HG03108 (cell line): ENCODE measurements around the gene FOXG1.

Source experiments
- ATAC-seq: cut with Tn5 transposase; IDR thresholded peaks from one replicate; pipeline ENCODE4 v1.9.1; 2021; ENCODE audit warnings: moderate library complexity; ENCODE audit not compliant: unreplicated experiment

Gene FOXG1

DNA sequence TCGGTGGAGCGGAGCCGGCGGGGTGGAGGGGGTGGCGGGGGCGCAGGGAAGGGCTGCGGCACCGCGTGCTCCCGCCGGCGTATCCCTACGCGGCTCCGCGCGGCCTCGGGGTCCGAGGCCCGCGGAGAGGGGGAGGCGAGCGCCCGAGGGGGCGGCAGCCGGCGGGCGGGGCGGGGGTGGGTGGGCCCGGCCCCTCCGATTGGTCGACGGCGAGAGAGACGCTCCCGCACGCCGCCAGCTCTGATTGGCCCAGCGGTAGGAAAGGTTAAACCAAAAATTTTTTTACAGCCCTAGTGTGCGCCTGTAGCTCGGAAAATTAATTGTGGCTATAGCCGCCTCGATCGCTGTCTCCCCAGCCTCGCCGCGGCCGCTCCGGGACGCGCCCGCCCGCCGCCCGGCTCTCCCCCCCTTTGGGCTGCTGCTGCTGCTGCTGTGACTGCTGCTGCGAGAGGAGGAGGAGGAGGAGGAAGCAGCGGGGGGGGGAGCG lies at the start of gene FOXG1:
TSS of gene FOXG1 (plus strand) at position 319 of the 487 bp plus-strand sequence. CDS start 493 bp downstream, outside the sequence.
- ATAC-seq, result no peak

DNA sequence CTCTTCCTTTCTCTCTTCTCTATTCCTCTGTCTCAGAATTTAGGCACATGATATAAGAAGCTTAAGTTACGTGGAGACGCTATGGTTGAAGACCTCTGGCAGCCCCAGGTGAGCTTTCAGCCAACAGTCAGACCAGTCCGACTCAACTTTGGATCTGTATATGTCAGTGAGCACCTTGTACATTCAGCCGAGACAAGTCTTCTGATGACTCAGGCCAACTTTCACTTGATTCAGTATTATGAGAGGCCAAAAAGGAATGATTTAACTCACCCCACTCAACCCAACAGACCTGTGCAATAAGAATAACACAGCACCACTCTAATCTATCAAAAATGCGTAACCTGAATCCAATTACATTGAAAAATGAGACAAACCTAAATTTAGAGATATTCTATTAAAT lies 47.5 kb upstream of the FOXG1 start:
- ATAC-seq, result no peak

DNA sequence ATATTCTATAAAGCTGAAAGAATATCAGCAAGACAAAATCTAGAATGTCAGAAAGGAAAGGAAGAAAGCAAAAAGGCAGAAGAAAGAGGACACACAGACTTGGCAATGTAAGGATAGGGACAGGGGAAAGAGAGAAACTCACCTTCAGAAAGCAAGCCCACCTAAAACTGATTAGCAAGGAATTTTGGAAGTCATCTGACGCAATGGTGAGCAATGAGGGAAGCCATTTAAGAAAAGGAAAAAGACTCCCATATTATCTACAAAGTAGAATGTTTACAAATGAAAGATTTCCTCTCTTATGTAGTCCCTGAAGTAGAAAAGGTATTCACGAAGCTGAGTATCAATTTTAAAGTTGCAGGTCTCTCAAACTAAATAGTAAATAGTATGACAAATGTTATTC lies 35.2 kb upstream of the FOXG1 start:
- no peak for ATAC-seq

DNA sequence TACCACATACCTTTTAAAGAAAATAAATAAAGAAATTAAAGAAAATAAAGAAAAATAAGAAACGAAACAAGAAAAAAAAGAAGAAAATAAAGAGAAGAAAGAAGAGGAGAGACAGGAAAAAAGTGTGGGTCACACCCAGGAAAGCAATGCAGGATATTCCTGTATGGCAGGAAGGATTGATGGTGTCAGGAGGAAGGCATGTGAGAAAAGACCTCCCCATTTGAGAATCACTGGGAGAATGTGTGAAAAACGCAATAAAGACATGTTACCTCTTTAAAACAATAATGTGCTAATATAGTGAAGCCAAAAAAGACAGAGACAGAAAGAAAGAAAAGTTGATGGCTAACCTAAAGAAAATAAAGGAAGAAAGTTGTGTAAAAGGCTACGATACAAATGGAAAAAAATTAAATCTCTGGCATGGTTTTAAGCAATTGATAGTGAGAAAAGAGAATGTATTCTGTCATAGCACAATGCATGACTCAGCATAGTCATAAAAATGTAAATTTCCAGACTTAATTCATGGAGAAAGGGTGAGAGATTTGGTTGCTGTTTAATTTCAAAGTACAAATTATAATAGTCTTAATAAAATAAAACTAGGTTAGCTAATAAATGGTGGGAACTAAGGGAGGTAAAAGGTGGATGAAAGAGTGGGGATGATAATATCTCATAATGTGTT lies 24.3 kb upstream of the FOXG1 start:
- ATAC-seq, result no peak

DNA sequence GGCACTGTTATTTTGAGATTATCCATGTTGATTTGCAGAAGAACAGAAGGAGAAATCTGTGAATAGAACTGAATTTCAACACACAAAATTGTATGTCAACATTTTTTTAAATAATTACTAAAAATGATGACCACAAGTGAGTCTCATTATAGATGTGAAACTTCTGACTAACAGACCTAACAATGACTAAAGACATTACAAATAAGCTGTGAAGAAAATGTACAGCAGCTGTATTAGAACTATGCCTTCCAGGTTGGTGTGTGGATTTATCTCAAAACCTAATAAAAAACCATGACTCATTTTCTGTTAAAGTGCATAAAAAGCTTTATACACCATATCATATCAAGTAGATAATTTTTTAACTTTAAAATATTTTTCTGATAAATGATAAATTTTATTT lies 22.5 kb upstream of the FOXG1 start:
- no peak for ATAC-seq

DNA sequence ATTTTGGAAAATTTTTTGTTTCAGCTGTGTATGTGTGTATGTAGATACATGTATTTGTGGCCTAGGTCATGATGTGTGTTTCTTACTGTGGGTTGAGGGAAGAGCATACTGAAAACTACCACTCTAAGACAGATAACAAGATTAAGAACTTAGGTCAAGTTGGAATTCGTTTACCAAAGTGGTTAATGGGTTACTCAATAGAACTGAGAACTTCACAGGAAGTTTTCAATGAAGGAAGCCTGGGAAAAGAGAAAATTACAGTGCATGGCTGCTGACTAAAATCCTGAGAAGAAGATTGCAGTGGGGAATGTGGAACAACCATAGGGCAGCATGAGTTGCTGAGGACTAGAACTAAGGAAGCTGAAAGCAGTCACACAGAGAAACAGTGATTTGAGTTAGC lies 21.4 kb upstream of the FOXG1 start:
- no peak for ATAC-seq

DNA sequence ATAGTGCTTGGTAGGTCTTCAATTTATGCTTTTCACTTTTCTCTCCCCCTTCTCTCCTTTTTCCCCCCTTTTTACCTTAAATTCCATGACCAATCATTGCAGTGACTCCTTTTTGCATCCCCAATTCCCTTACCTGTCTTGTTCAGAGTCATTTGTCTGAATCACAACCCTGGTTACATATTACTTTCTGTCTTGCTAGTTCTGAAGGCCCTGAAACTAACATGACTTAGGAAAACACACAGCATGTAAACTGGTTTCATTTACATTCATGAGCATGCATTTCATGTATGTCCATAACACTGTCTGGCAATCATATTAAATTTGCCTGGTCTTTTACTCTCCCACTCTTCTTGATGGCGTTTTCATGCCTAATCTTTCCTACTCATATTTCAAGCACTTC lies 20.3 kb upstream of the FOXG1 start:
- ATAC-seq, result no peak

DNA sequence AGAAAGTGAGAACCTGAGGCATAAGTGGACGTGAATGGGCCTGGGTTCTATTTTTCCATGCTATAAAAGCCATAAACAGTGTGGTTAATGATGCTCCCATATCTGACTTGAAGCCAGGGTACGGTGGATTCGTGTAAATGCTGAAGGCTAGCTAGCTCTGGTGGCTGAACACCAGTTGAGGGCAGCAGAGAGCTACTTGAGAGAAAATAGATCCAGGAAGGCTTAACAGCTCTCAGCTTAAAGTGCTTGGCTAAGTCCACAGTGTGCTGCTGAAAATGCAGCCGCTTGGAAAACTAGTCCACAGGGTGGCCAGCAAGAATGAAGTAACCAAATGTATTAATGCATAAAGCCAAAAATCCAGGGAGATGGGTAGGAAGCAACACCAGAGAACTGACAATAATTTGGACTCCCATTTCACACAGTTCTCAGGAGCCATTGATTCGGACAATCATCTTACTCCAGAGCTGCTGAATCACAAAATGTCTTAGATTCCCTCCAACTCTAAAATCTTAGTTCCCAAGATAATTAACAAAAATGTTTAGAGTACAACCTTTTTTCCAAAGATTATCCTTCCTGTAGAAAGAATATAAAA lies 15.0 kb upstream of the FOXG1 start:
- ATAC-seq, result no peak

DNA sequence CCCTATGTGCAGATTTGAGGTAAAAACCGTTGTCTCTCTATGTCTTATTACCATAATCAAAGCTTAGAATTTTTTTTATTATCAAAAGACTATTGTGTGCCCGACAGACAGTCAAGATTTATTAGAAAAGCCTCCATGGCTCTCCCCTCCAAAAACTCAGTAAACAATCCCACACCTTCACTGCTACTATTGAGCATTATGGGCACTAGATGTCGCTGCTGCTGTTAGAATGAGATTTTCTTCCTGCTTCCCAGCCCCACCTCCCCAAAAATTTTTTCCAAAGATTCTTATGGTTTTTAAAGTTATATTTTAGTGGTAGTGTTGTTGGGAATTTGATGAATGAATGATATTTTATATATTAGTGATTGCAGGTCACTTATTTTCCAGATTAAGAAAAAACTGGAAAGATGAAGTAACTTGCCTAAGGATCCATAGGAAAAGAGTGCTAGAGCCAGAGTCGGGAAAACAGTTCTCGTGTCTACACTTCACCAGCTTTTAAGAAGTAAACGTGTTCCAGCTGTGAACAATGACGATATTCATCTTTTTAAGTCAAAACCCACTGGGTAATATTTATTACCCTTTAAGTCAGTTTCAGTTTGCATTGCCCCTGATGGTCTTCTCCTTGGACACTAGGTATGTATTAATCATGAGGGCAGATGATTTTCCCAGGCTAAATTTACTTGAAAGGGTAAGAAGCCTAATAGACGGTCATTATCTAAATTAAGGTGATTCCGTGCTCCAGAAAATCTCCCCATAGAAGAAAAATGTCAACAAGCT lies 12.2 kb upstream of the FOXG1 start:
- no peak for ATAC-seq

DNA sequence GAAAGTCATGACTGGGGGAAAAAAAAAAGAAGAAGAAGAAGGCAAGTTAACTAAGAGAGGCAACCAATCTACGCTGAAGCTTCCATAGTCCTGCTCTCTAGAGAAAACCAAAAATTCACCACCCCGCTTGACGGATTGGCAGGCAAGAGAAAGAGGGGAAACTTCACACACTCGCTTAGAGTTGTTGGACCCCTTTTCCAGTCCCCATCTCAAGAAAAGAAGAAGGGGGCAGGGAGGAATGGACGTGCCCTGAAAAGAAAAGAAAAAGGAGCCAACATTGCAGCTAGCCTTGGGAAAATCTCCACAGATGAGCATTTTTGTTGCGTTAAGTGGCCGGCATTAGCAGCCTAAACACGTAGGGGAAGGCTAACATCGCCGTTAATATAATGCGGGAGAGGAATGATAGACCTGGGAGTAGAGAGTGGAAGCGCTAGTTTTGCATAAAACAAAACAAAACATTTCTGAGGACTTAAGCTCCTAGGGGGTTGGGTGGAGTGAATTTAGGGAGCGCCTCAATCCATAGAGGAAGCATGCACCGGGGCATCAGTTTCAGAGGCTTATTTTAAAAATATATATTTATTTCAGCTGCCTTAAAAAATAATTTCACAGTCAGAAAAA lies 11.3 kb upstream of the FOXG1 start:
- ATAC-seq, result no peak

DNA sequence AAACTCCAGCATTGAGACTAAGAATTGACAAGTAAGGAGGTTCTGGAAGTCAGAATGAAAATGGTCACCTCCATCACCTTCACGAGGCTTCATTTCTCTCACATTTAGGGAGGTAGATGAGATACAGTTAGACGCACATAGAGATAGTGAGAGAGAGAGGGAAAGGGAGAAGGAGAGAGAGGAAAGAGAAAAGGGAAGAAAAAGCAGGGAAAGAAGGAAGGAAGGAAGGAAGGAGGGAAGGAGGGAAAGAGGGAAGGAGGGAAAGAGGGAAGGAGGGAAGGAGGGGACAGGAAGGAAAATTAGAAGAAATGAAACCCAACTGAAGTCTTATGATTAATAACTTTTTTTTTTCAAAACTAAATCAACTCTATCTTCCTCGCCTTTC lies 10.7 kb upstream of the FOXG1 start:
- ATAC-seq, result no peak

DNA sequence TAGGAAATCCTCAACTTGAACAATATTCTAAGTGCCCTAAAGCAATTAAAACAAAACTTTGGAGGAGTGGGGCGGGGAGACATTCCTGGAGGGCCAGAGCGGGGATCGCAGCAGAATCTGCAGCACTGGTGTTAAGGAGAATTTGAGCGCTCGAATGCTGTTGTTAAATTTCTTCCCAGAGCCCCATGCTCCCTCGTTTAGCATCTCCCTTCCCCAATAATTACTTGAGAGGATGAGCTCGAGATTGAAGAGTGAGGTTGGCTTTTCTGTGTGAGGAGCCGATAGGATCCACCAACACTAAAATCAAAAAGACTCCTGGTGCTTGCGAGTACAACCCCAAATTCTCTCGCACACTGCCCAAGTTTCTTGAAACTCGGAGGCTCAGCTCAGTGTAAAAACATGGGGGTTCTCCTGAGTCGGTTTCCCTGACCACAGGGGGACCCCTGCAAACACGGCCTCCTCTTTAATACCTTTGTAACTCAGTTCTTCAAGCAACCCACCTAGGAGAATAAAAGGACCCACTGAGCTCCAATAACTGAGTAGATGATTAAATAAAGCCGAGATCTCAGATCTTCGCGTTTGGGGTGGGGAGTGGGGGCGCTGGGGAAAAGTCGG lies 10.2 kb upstream of the FOXG1 start:
- ATAC-seq, result no peak

DNA sequence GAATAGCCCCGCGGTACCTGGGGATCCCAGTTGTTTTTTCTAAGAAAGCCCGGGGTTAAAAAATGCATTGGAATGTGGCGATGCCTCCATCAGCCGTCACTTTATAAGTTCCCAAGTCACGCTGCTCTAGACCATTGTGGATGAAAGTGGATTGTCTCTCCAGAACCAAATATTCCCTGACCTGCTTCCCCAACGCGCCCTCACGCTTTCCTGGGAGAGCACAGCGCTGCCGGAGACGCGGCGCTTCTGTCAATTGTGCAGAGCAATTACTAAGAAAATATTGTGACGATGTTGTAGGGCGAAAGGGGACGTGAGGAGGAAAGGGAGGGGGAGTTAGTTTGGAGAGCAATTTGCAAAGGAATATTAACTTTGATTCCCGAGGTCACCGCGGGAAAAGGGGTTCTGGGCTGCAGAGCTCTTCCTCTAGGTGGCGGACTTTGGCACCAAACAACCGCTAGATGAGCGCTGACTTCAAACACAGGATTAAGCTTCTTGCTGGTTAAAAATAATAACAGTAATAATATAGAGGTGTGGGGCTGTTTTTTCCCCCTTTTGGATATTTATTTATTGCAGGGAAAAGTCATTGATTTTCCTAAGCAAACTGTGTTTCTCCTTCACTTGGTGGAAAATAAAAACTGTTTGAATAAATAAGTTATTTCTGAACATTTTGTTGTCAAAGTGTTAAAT lies 9.6 kb upstream of the FOXG1 start:
- ATAC-seq, result no peak

DNA sequence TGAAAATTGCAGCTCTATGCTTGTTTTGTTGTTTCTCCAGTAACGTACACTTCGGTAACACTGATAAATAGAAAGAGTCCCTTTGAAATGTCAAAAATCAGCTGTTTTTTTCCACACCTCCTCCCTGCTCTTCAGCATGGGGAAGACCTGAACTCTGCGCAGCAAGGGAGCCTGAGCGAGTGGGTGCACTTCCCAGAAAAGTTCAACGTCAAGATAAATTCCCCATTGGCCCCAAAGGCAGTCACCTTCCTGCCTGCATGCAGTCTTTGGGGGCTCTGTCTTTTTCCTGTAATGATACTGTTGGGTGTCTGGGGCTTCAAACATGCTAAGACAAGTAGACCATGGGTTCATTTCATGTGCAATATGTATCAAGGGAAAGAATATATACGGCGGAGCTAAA lies 8.8 kb upstream of the FOXG1 start:
- ATAC-seq, result no peak

DNA sequence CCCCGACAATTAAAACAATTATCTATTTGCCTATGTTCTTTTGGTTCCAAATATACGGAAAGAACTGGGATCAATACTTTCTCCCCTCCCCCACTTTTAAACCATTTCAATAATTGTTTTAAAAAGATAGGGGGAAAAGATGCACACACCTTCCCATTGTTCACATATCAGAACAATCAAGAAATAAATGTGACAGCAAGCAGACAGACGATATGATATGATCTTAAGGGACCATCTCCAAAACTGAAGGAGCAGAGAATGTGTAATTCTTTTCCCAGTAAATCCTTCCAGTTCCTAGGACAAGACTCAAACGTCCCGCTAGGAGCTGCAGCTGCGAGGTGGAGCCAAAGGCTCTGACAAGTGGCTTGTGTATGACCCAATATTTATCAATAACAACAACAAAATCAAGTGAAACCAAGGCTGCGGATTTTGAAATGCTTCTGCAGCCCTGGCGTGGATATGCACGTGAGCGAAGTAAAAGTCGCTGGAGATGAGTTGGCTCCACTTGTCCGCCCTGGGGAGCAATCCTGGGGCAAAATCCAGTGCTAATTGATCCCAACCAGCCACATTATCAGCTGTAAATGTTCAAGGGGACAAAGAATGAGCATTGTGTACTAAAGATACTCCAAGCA lies 8.2 kb upstream of the FOXG1 start:
- ATAC-seq, result no peak

DNA sequence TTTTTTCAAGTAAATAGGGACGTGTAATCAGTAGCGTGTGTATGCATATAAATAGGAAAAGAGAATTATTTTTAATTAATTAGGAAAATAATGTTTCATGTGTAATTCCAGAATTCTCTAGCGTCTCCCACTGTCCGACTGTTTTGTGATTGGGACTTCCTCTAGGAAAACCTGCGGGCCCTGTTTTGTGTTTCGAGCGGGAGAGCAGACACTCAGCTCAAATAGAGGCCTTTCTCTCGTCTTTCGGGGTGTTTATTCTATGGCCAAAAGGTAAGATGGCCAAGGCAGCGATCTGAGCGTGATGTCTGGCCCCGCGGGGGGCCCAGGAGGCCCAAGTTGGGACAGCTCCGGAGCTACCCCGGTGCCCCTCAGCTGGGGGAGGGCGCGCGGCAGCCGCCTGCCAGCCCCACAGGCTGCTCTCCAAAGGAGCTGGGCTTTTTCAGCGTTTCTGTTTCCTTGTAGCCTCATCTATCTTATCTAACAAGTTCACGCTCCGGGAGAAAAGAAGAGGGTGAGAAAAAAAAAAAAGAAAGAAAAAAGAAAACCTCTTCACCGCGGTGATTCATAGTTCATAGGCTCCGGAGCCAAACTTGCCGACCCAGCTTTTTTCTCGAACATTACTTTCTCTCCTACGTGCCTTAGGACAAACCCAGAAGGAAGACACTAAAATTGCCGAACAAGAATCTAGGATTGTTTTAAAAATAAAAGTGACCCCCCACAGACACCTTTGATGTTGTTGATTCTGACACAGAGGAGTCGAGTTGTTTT lies 7.5 kb upstream of the FOXG1 start:
- ATAC-seq, result no peak

DNA sequence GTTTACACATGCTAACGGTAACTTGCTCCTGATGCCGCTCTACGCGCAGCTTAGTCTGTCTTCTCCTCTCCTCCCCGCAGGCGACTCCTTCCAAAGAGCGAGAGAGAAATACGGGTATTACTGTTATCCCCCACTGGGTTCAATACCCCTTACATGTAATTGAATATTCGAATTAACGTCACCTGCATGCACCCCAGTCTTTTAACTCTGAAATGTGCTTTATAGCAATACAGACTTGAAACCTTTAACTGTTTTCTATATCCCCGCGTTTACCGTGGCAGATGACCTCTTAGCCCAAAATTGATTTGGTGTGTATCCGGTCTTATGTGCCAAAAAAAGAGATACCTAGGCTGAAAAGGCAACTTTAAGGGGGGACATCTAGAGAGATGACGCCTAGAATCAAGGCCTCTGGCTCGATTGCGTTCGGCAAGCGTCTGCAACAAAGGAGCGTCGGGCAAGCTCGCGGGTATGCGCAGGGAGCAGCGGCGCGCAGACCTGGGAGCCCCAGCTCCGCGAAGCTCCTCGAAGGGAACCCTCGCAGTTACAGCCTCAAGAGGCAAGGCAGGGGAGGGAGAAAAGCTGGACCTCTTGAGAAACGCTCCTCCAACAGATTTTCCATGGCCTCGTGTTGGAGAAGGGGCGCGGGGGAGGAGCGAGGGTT lies 6.8 kb upstream of the FOXG1 start:
- no peak for ATAC-seq

DNA sequence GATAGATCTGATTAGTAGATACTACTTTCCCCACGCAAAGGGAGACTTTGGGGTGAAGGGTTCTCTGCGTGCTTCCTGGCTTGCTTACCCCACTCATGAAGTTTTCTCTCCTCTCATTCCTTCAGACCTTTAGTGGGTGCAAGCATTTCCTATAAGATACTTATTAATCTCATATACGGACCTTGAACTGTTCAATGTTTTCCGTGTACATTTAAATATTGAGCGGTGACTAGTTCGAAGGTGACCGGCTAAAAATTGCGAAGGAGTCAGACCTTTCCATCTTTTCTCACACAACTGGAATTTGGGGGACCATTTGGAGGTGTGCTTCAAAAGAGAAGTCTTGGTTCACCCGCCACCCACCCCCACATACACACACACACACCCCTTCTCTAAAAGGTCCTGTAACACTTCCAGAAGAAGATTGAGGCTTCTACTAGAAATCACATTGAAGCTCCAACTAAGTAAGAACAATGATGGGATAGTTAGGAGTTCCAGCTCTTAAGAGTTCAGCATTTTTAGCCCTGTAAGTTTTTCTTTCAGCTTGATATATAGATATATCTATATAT lies 6.1 kb upstream of the FOXG1 start:
- ATAC-seq, result no peak
